Stimulated activated CD8-positive, alpha-beta memory T cell treated with anti-CD3 and anti-CD28 coated beads, Interleukin-2, amount 100 ng/mL, for 48 hours (primary cell): Measurements from ENCODE around the gene PIP5K1C.

Experiments
- DNase-seq, 2 donors: peaks; one replicate each; pipeline ENCODE4 v3.0.0-alpha.2; 2020; ENCODE audit warnings: low read depth in 2 of 2

PIP5K1C gene

GRCh38 chr19:3611841-3612240 lies 88.4 kb downstream of the PIP5K1C start:
- DNase-seq, result no peak

GRCh38 chr19:3610745-3611717 lies 89.2 kb downstream of the PIP5K1C start:
- no peak for DNase-seq

DNA sequence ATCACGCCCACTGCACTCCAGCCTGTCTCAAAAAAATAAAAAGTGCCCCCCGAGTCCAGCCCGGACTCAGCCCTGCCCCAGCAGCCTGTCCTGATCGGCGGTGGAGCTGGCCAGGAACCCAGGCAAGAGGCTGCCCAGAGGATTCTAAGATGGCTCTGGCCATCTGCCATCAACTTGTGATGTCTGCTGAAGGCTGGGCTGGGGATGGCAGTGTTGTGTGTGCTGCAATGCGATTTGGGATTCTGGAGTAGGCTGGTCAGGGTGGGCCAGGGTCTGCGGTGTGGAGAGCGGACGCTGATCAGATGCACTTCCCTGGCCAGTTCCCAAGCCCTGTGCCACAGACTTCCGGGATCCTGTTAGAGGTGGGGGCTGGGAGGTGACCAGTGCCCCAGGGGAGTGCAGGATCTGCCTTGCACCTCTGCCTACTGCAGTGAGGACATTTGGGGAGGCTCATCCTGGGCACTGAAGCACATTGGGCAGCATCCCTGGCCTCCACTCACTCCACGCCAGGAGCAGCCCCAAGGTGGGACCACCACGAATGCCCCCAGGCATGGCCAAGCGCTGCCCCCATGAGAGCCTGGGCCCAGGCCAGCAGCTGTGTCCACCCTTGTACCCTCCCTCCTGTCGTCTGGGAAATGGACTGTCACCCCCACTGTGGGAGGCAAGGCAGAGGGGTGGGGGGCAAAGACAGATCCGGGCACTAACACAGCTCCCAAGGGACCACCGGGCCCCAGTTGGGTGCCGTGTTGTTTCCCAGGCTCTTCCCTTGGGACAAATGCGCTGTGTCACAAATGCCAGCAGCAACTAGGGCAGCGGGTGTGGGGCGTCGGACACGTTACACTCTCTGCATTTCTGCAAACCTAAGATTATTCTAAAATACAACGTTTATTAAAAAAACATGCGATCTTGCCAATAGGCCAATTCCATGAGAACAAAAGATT lies 90.2 kb downstream of the PIP5K1C start:
- DNase-seq, result no peak

- DNase-seq, result no peak
Observed at GRCh38 chr19:3608750-3609322, 91.4 kb downstream of the PIP5K1C start.

DNA sequence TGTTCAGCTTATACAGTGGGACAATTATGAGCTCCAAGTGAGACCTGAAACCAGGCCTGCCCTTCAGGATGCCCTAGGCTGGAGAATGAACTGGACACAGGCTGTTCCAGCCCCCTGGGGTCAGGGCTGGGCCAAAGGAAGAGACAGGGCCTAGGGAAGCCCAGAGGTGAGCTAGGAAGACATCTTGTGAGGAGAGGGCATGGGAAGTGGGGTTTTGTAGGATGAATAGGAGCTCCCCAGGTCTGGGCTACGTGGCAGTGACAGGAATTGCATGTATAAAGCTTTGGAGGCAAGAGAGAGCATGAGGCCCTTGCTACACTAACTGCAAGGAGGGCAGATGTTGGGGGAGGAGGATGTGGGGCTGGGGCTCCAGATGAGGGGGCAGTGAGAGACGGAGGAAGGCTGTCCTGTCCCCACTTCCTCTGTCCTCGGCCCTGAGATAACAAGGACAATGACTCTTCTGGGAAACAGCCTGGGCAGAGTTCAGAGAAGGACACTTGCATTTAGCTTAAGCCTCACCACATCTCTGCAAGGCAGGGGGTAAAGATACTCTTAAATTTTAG lies 92.1 kb downstream of the PIP5K1C start:
- DNase-seq, result no peak

DNA sequence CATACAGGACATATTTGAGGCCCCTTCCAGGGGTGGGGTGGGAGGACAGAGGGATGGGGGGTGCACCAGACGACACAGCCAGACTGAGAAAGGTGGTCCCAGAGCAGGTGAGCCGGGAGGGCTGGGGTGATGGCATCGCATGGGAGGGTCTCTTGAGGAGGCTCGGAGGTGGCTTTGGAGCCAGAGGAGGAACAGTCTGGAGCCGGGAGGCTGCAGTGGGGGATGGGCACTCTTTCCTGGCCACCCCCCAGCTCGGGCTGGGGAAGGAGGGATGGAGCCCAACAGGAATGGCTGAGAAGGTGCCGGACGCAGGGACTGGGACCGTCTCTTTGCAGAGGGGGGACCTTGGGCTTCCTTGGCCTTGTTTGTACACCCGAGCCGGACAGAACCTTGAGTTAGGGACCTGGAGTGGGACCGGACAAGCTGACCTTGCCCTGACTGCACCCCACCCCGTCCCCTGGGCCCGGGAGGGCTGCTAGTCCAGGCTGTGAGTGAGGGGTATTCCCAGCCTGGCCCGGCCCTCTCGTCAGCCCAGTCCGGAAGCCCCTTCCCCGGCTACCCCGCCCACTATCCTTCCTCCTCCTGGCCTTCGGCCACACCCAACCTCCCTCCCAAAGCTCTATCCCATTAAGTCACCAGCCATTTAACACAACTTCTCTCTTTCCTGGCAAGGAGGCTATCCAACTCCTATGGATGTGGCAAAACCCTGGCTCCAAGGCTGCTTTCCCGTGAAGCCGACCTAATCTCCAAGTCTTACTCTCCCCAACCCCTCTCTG lies 92.8 kb downstream of the PIP5K1C start:
- DNase-seq, result no peak

GRCh38 chr19:3606690-3607289 lies 93.5 kb downstream of the PIP5K1C start, which contains the start of gene TBXA2R:
TBXA2R (minus strand) TSS chr19:3606875; CDS start chr19:3600634, 6,241 bp downstream.
- DNase-seq, result peak; percentile 62 to 66

GRCh38 chr19:3606174-3606689 lies 94.0 kb downstream of the PIP5K1C start:
- DNase-seq, result no peak

DNA sequence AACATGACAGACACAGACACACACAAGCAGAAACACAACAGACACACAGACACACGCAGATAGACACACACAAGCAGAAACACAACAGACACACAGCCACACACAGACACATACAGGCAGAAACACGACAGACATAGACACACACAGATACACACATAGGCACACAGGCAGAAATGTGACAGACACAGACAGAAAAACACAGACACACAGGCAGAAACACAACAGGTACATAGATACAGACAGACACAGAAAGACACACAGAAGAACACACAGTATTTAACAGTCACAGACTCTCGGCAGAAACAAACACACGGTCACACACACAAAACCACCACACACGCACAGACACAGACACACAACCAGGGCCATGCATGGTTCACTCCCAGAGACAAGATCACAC lies 94.5 kb downstream of the PIP5K1C start:
- DNase-seq, result no peak

GRCh38 chr19:3605361-3605760 lies 94.9 kb downstream of the PIP5K1C start:
- DNase-seq, result no peak

DNA sequence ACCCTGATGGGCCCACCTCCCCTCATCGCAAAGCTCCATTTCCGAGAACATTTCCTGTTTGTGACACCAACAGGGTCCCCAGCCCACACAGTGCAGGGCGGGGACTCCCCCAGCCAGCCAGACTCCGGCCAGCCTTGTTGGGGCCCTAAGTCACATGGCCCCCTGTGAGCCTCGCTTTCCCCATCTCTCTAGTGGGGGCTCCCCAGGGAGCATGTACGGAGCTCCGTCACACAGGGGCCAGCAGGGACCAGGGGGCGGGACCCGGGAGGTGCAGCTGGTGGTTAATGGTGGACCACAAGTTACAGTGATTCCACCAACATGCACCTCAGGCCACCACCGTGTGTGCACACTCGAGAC lies 95.3 kb downstream of the PIP5K1C start:
- no peak for DNase-seq

DNA sequence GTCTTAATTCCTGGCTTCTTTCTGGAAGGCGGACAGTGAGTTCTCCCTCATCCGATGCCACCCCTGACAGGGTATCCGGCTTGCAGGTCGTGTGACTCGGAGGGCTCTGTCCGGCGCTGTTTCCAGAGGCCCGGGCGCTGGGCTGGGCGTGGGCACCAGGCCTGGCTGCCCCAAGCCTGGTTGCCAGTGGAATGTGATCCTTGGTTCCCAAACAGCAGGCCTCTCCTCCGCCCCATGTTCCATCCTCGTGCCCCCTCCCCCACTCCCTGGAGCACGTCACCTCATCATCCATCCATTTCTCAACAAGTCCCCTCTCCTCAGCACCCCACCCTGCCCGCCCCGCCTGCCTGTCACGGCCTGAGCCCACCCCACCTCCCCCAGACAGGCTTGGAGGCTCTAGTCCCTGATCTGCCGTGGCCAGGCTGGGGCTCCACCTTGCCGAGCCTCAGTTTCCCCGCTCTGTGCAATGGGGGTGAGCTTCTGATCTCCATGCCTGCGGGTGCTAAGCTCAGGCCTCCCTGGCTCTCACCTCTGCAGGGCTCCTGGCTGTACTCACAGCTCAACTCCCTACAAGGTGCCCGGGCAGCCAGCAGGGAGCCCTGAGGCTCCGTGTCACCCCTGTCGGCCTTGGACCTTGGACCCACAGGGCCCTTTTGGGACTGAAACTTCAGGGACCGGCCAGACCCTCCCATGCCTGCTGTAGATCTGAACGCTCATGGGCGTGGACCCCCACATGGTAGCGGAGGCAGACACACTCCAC lies 95.9 kb downstream of the PIP5K1C start:
- no peak for DNase-seq

DNA sequence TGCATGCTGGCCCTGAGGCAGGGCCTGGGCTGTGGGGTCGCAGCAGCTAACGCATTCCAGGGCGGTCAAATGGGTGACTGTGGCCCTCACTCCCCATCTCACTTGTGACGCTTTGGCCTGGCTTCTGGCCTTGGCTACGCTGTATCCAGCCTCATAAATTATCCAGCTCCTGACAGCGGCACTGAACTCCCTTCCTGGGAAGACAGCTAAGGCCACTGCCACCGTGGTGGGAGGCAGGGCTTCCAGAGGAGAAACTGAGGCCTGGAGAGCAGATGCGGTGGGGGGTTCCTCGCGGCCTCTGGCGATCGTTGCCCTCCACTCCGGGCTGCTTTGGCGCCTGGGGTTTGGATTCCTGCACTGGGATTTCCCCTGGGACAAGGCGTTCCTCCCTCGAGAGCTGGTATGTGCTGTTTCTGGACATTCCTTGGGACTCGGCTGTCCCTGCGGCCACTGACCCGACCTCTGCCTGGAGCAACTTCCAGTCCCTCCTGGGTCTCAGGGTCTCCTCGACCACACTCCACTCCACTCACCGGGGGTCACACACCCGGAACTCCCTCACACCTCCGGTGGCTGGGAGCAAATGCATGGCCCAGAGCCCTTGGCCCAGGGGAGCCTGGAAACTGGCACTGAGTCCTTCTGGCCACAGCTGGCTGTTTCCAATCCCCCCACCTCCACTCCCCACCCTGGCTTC lies 97.0 kb downstream of the PIP5K1C start:
- no peak for DNase-seq

GRCh38 chr19:3601021-3601420 lies 99.2 kb downstream of the PIP5K1C start:
- DNase-seq, result no peak

GRCh38 chr19:3599776-3600187 lies 100.5 kb downstream of the PIP5K1C start:
- no peak for DNase-seq

DNA sequence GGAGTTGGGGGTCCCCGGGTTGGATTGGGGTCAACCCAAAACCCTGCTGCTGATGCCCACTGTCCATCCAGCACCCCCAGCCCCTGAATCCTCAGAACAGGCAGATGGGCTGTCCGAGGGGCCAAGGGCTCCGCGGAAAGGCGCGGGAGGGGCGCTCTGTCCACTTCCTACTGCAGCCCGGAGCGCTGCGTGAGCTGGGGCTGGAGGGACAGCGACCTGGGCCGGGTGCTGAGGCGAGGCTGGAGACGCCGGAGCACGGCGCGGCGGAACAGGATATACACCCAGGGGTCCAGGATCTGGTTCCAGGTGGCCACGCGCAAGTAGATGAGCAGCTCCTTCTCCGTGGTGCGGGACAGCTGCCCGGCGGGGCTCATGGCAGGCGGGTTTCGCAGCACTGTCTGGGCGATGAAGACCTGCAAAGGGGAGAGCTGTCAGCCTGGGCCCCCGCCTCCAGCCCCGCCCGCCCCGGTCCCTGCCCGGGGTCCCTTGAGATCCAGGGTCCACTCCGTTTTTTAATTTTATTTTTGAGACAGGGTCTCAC lies 104.7 kb downstream of the PIP5K1C start:
- DNase-seq, result no peak

DNA sequence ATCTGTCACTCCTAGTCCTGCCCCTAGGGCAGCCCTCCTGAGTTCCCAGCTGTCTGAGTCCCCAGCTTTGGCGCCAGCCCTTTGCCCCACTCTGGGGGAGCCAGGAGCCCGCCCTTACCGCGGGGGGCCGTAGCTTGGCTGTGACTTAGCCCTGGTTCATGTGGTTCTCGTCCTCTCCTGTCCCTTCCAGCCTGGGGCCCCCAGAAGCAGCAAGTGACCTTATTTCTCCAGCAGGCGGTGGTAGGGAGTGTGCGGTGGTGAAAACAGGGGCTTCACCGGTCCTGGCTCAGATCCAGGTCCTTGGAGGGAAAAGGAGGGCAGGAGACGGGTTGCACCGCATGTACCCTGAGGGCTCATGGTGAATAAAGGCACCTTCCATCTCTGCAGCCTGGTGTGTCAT lies 107.1 kb downstream of the PIP5K1C start:
- no peak for DNase-seq

DNA sequence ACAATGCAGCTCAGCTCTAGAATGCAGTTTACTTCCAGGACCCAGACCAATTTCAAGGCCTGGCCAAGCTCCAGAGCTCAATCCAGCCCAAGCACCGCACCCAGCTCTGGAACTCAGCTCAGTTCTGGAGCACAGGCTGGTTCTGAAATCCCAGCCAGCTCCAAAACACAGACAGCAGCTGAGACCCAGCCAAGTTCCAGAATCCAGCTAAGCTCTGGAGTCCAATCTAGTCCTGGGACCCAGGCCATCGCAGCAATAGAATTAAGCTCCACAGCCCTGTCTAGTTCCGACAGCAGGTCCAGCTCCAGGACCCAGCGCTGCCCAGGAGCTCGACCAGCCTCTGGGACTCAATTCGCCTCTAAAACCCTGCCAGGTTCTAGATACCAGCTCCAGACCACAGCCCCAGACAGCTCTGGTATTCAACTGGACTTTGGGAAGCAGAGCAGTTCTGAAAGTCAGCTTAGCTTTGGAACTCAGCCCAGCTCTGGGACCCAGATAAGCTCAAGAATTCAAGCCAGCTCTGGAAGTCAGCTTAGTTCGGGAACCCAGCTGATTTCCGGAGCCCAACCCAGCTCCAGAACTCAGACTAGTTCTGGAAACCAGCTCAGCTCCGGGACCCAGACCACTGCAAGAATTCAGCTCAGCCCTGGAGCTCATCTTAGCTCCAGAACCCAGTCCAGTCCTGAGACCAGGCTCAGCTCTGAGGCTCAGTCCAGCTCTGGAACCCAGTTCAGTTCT lies 108.2 kb downstream of the PIP5K1C start:
- no peak for DNase-seq
